Activated B cell treated with CpG ODN at 0.5 μM for 24 hours (primary cell): Measurements from ENCODE around the gene GDPD4. TPM values are rescaled to one million over a fixed set of nuclear protein-coding genes. Genes with fewer than 3 reads are reported as not detected.

Experiments used
- ATAC-seq: fragments of 200-7000 bp; cut with Tn5 transposase; one replicate; pipeline ENCODE4 v1.10.0; 2021; ENCODE audit warnings: low read depth, mild to moderate bottlenecking, moderate library complexity
- CTCF ChIA-PET: fragments of 350-600 bp; sonication (Branson Sonifier 250); formaldehyde crosslinking; loops from one replicate; lab custom pipeline; 2021; ENCODE audit warnings: antibody characterized with exemption; lab: Charles Lee
- POLR2A ChIA-PET: fragments of 350-600 bp; sonication (Branson Sonifier 250); formaldehyde crosslinking; loops from one replicate; lab custom pipeline; 2021; ENCODE audit warnings: antibody characterized with exemption; lab: Charles Lee
- DNase-seq: peaks from one replicate; pipeline ENCODE4 v3.0.0; 2022
- H3K27ac Mint-ChIP-seq: one replicate; pipeline ENCODE4 v1.8.0; 2020; ENCODE audit warnings: mixed read lengths
- H3K27me3 Mint-ChIP-seq: one replicate; pipeline ENCODE4 v1.8.0; 2021; ENCODE audit warnings: mixed read lengths
- H3K36me3 Mint-ChIP-seq: one replicate; pipeline ENCODE4 v1.8.0; 2021; ENCODE audit warnings: low read depth, mixed read lengths
- H3K4me1 Mint-ChIP-seq: one replicate; pipeline ENCODE4 v1.8.0; 2021; ENCODE audit warnings: mixed read lengths
- H3K4me3 Mint-ChIP-seq: one replicate; pipeline ENCODE4 v1.8.0; 2020; ENCODE audit warnings: mild to moderate bottlenecking, mixed read lengths
- H3K9me3 Mint-ChIP-seq: one replicate; pipeline ENCODE4 v1.8.0; 2020; ENCODE audit warnings: mixed read lengths
- CTCF ChIP-seq: fragments of 200-600 bp; IDR thresholded peaks from one replicate; pipeline ENCODE4 v1.8.0; 2022; ENCODE audit warnings: antibody characterized with exemption, mild to moderate bottlenecking
- intact Hi-C: fragments of 100-400 bp; cut with micrococcal nuclease; formaldehyde crosslinking; loops from one replicate; pipeline ENCODE4 v1.15.1; 2024
- total RNA-seq: library from RNA; stranded (reverse); gene quantifications from 2 replicates; pipeline ENCODE4 v1.2.3, GENCODE V29; 2022

The GDPD4 gene
- total RNA-seq, 1 donor from 2014 or later: not detected

GRCh38 chr11:77332259-77332658 is 30.8 kb upstream of the GDPD4 start:
- Mint-ChIP-seq H3K27ac (no peak overlapping the region), H3K36me3 (peaks cover 40% of the 10 kb centered on the region), H3K9me3 (peaks cover 2% of the 10 kb centered on the region), H3K4me1 (no peaks in the 10 kb centered on the region), H3K4me3 (no peak overlapping the region), H3K27me3 (no peaks in the 10 kb centered on the region)
- no peak for TF ChIP-seq CTCF
- DNase-seq (no peak), ATAC-seq (no peak)
- ChIA-PET CTCF (no interaction called here), POLR2A (no interaction called here)
- intact Hi-C loops: no loop called here

GRCh38 chr11:77325159-77325558 is 23.7 kb upstream of the GDPD4 start:
- H3K36me3 Mint-ChIP-seq: peaks cover 41% of the 10 kb centered on the region
- intact Hi-C loops: no loop called here
- CTCF ChIA-PET: no interaction called here

DNA sequence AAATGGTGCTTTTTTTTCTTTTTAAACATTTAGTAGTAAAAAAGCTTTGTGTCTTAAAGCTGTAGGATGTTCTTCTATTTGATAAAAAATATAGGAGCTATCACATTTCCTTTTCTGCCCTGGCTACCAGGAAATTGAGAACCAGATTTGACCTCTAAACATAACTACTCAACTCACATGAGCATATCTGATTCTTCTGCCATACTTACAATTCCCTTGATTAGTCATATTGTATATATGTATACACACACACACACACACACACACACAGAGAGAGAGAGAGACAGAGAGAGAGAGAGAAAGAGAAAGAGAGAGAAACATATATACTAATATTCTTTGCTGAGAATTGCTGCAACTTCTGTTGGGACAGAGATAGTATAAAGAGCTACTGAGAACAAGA is 23.0 kb upstream of the GDPD4 start:
- H3K4me3 Mint-ChIP-seq: no peak overlapping the region

More at GRCh38 chr11:77325159-77325558, 23.7 kb upstream of the GDPD4 start:
- Mint-ChIP-seq H3K4me3 (no peak overlapping the region), H3K4me1 (no peaks in the 10 kb centered on the region), H3K9me3 (peaks cover 2% of the 10 kb centered on the region), H3K27ac (no peak overlapping the region), H3K27me3 (no peaks in the 10 kb centered on the region)
- ATAC-seq (no peak), DNase-seq (no peak)
- POLR2A ChIA-PET: no interaction called here
- TF ChIP-seq CTCF: no peak

GRCh38 chr11:77322926-77323590 is 21.6 kb upstream of the GDPD4 start:
- H3K4me1 Mint-ChIP-seq: no peaks in the 10 kb centered on the region
- H3K4me3 Mint-ChIP-seq: no peak overlapping the region
- intact Hi-C loops: no loop called here
- TF ChIP-seq CTCF: no peak
- no peaks in the 10 kb centered on the region for H3K9me3 Mint-ChIP-seq
- ATAC-seq (no peak), DNase-seq (no peak)
- H3K27ac Mint-ChIP-seq: no peak overlapping the region
- POLR2A ChIA-PET: no interaction called here
- H3K36me3 Mint-ChIP-seq: peaks cover 28% of the 10 kb centered on the region
- H3K27me3 Mint-ChIP-seq: no peaks in the 10 kb centered on the region
- CTCF ChIA-PET: no interaction called here

More for the DNA sequence above, 23.0 kb upstream of the GDPD4 start:
- ChIA-PET CTCF (no interaction called here), POLR2A (no interaction called here)
- Mint-ChIP-seq H3K9me3 (no peaks in the 10 kb centered on the region), H3K27ac (no peak overlapping the region), H3K27me3 (no peaks in the 10 kb centered on the region), H3K4me1 (no peaks in the 10 kb centered on the region), H3K36me3 (peaks cover 36% of the 10 kb centered on the region)
- no peak for ATAC-seq
- no peak for TF ChIP-seq CTCF
- intact Hi-C loops: no loop called here
- no peak for DNase-seq

- intact Hi-C loops: no loop called here
- ChIA-PET POLR2A (no interaction called here), CTCF (no interaction called here)
- no peak for TF ChIP-seq CTCF
- ATAC-seq (no peak), DNase-seq (no peak)
- Mint-ChIP-seq H3K9me3 (no peaks in the 10 kb centered on the region), H3K4me1 (no peaks in the 10 kb centered on the region), H3K27ac (no peak overlapping the region), H3K36me3 (peaks cover 24% of the 10 kb centered on the region), H3K27me3 (no peaks in the 10 kb centered on the region), H3K4me3 (no peak overlapping the region)
These were observed 21.0 kb upstream of the GDPD4 start for GRCh38 chr11:77322506-77322905.
